HG03442 (cell line): ENCODE data around the gene OR1K1.

Experiments
- ATAC-seq: cut with Tn5 transposase; IDR thresholded peaks from one replicate; pipeline ENCODE4 v1.9.1; 2021; ENCODE audit warnings: mild to moderate bottlenecking, moderate library complexity; ENCODE audit not compliant: unreplicated experiment

The OR1K1 gene

DNA sequence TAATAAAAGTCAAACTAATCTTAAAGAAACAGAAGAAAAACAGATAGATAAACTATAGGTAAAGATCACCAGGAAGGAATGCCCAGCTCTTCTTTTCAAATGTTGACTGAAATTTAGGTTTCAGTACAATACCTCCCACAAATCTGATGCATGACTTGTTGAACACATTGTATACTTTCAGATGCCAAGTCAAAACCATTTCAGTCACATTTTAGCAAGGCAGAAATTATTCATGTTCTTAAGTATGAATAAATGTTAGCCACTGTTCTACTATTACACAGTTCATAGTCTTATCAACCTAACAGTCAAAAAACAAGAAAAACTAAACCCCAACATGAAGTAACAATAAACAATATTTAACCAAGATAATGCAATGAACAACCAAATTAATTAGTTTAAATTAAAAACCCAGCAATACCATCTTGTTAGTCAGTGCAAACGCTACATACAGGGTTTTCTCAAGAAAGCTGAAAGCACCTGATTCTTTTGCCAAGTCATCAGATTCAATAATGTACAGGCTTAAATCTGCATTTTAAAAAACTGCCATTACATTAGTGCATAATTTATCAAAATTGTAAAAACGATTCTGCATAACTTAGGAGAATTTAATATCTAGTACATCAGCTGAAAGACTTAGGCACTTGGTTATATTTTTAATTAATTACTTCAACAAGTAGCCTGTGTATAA lies 48.5 kb downstream of the OR1K1 start:
- ATAC-seq: no peak
